Neural cell (in vitro differentiated cells): ENCODE data around the gene MED27.

Experiments
- EZH2 ChIP-seq: fragments of 200-600, 300-800 bp; shearing (Covaris generic), sonication (generic); IDR thresholded peaks from 2 replicates; pipeline ENCODE4 v1.6.1; 2014; ENCODE audit warnings: antibody characterized with exemption, low read length, borderline replicate concordance, mild to moderate bottlenecking; ENCODE audit not compliant: insufficient read depth, poor library complexity, severe bottlenecking
- POLR2AphosphoS5 ChIP-seq: IDR thresholded peaks from 2 replicates; pipeline ENCODE4 v1.6.1; 2012

DNA sequence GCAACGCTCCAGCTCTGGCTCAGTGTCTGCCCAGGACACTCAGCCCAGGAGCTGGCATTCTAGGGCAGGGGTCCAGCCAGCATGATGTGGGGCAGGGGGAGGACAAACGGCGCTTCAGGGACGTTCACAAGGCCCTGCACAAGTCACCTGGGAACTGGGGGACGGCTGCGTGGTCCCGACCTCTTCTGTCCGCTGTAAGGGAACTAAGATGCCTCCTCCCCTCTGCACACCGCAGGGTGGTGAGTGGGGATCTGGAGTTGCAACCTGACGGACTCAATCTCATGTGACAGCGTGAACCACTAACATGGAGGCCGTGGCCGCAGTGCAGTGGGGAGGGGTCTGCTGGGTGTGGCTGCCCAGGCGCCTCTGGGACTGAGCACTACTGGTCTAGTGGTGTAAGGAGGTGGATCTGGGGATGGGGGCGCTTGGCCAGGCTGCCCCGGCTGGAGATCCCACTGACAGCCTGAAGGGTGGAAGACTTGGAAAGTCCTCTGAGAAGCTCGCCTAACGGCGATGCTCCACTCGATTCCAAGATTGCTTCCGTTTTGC is 251.8 kb downstream of the MED27 start:
- TF ChIP-seq POLR2AphosphoS5 (no peak), EZH2 (no peak)
